IMR-90 (cell line): ENCODE measurements around the gene LRRC1. TPM values are rescaled to one million over a fixed set of nuclear protein-coding genes. Genes with fewer than 3 reads are reported as not detected.
A peak's percentile ranks its signal among the peaks of the same experiment; 100 is the strongest.

Experiments
- ATAC-seq: fragments of 200-7000 bp; cut with Tn5 transposase; 2 replicates; pipeline ENCODE4 v1.9.1; 2020; ENCODE audit warnings: low read depth, mild to moderate bottlenecking, moderate library complexity
- BruUV-seq: library from RNA; stranded (reverse); fragments of 400-500 nt; replicated peaks from 2 replicates; lab custom pipeline; 2021; lab: Mats Ljungman, UMichigan
- CTCF ChIA-PET: fragments of 300-600 bp; formaldehyde crosslinking; extraction: SDS; loops from one replicate; lab custom pipeline; 2021; ENCODE audit warnings: antibody characterized with exemption; lab: Yijun Ruan, JAX
- POLR2A ChIA-PET: fragments of 300-600 bp; sonication (Branson Sonifier 250); formaldehyde crosslinking; loops from one replicate; lab custom pipeline; 2022; ENCODE audit warnings: antibody characterized with exemption; ENCODE audit not compliant: unreplicated experiment; lab: Charles Lee
- DNase-seq: peaks from one replicate; pipeline ENCODE4 v3.0.0; 2013
- H2AFZ ChIP-seq: replicated peaks from 2 replicates; pipeline ENCODE3; 2013; ENCODE audit warnings: low read length, mild to moderate bottlenecking; ENCODE audit not compliant: poor library complexity
- H2AK5ac ChIP-seq: 2 replicates; pipeline ENCODE4 v1.6.1; 2013; ENCODE audit warnings: low read depth, low read length, inconsistent platforms
- H2AK9ac ChIP-seq: replicated peaks from 2 replicates; pipeline ENCODE3; 2013; ENCODE audit warnings: mild to moderate bottlenecking, low read depth, low read length, moderate library complexity; ENCODE audit not compliant: poor library complexity
- H2BK120ac ChIP-seq: 2 replicates; pipeline ENCODE4 v1.6.1; 2013; ENCODE audit warnings: low read depth, low read length, inconsistent platforms
- H2BK15ac ChIP-seq: 3 replicates; pipeline ENCODE4 v1.6.1; 2013; ENCODE audit warnings: low read depth, low read length, inconsistent platforms
- H2BK20ac ChIP-seq: 2 replicates; pipeline ENCODE4 v1.6.1; 2013; ENCODE audit warnings: low read depth, mild to moderate bottlenecking, inconsistent platforms, low read length, moderate library complexity
- H2BK5ac ChIP-seq: 2 replicates; pipeline ENCODE4 v1.6.1; 2013; ENCODE audit warnings: mild to moderate bottlenecking, low read depth, low read length, inconsistent platforms; ENCODE audit not compliant: poor library complexity, severe bottlenecking
- H3K14ac ChIP-seq: replicated peaks from 2 replicates; pipeline ENCODE4 v1.6.1; 2013; ENCODE audit warnings: low read depth, low read length, inconsistent platforms
- H3K18ac ChIP-seq: 2 replicates; pipeline ENCODE4 v1.6.1; 2013; ENCODE audit warnings: low read depth, low read length, control low read depth
- H3K23ac ChIP-seq: 2 replicates; pipeline ENCODE4 v1.6.1; 2013; ENCODE audit warnings: low read depth, low read length, inconsistent platforms
- H3K27ac ChIP-seq: 2 replicates; pipeline ENCODE4 v1.5.1; 2013; ENCODE audit warnings: mild to moderate bottlenecking, control low read depth, low read length; ENCODE audit not compliant: insufficient read depth
- H3K27me3 ChIP-seq: 2 replicates; pipeline ENCODE4 v1.6.1; 2013; ENCODE audit warnings: low read length; ENCODE audit not compliant: control insufficient read depth, insufficient read depth
- H3K36me3 ChIP-seq: 2 replicates; pipeline ENCODE4 v1.6.1; 2013; ENCODE audit warnings: low read length, mixed read lengths; ENCODE audit not compliant: control insufficient read depth, insufficient read depth
- H3K4ac ChIP-seq: 2 replicates; pipeline ENCODE4 v1.6.1; 2013; ENCODE audit warnings: low read depth, low read length, inconsistent platforms
- H3K4me1 ChIP-seq: 2 replicates; pipeline ENCODE4 v1.6.1; 2013; ENCODE audit warnings: low read length, mixed read lengths; ENCODE audit not compliant: control insufficient read depth, insufficient read depth
- H3K4me2 ChIP-seq: 2 replicates; pipeline ENCODE4 v1.6.1; 2013; ENCODE audit warnings: low read depth, mild to moderate bottlenecking, control low read depth, low read length, moderate library complexity
- H3K4me3 ChIP-seq: 2 replicates; pipeline ENCODE4 v1.5.1; 2013; ENCODE audit warnings: low read depth, mild to moderate bottlenecking, control low read depth, low read length, moderate library complexity; ENCODE audit not compliant: insufficient read depth
- H3K56ac ChIP-seq: 2 replicates; pipeline ENCODE4 v1.6.1; 2013; ENCODE audit warnings: low read length, inconsistent platforms; ENCODE audit not compliant: insufficient read depth; ENCODE audit errors: extremely low read depth
- H3K79me1 ChIP-seq, 2 experiments: 2 replicates each; pipeline ENCODE4 v1.6.1; 2013; ENCODE audit warnings: low read length in 2 of 2, inconsistent platforms in 1 of 2, low read depth in 1 of 2
- H3K9ac ChIP-seq: 2 replicates; pipeline ENCODE4 v1.6.1; 2013; ENCODE audit warnings: low read depth, low read length, control low read depth
- H3K9me1 ChIP-seq: 2 replicates; pipeline ENCODE4 v1.6.1; 2013; ENCODE audit warnings: low read length, inconsistent platforms; ENCODE audit not compliant: insufficient read depth
- H3K9me3 ChIP-seq: 2 replicates; pipeline ENCODE4 v1.6.1; 2013; ENCODE audit warnings: low read length; ENCODE audit not compliant: control insufficient read depth, insufficient read depth
- H4K20me1 ChIP-seq: 2 replicates; pipeline ENCODE4 v1.6.1; 2013; ENCODE audit warnings: low read length, inconsistent platforms; ENCODE audit not compliant: insufficient read depth
- H4K5ac ChIP-seq: 2 replicates; pipeline ENCODE4 v1.6.1; 2013; ENCODE audit warnings: mild to moderate bottlenecking, low read depth, low read length, control low read depth
- H4K8ac ChIP-seq, 2 experiments: 2 replicates each; pipeline ENCODE4 v1.6.1; 2013; ENCODE audit warnings: low read depth in 2 of 2, low read length in 2 of 2, control low read depth in 1 of 2, inconsistent platforms in 1 of 2
- H4K91ac ChIP-seq: 2 replicates; pipeline ENCODE4 v1.6.1; 2013; ENCODE audit warnings: low read depth, low read length, inconsistent platforms; ENCODE audit not compliant: insufficient read depth
- BHLHE40 ChIP-seq: fragments of 150-350 bp; IDR thresholded peaks from 2 replicates; pipeline ENCODE4 v1.6.1; 2016; ENCODE audit warnings: mild to moderate bottlenecking, low read depth, low read length
- CEBPB ChIP-seq: IDR thresholded peaks from 2 replicates; pipeline ENCODE4 v1.6.1; 2012; ENCODE audit warnings: low read depth, low read length, improper control_type of control experiment
- CHD1 ChIP-seq: IDR thresholded peaks from 2 replicates; pipeline ENCODE4 v1.6.1; 2012; ENCODE audit warnings: low read depth, low read length, improper control_type of control experiment
- FOS ChIP-seq: fragments of 150-350 bp; IDR thresholded peaks from 2 replicates; pipeline ENCODE4 v1.6.1; 2016; ENCODE audit warnings: low read depth, low read length
- MAFK ChIP-seq: IDR thresholded peaks from 2 replicates; pipeline ENCODE4 v1.6.1; 2012; ENCODE audit warnings: low read depth, low read length, improper control_type of control experiment
- MAZ ChIP-seq: IDR thresholded peaks from 2 replicates; pipeline ENCODE4 v1.6.1; 2012; ENCODE audit warnings: low read depth, mild to moderate bottlenecking, low read length, improper control_type of control experiment, moderate library complexity, borderline replicate concordance
- MXI1 ChIP-seq: IDR thresholded peaks from 2 replicates; pipeline ENCODE4 v1.6.1; 2012; ENCODE audit warnings: low read depth, mild to moderate bottlenecking, low read length, moderate library complexity, borderline replicate concordance
- NFE2L2 ChIP-seq: fragments of 150-350 bp; IDR thresholded peaks from 2 replicates; pipeline ENCODE4 v1.6.1; 2016; ENCODE audit warnings: low read depth, mild to moderate bottlenecking, low read length
- POLR2A ChIP-seq: IDR thresholded peaks from 2 replicates; pipeline ENCODE4 v1.6.1; 2012; ENCODE audit warnings: mild to moderate bottlenecking, low read depth, low read length
- RAD21 ChIP-seq: IDR thresholded peaks from 2 replicates; pipeline ENCODE4 v1.6.1; 2012; ENCODE audit warnings: low read length, improper control_type of control experiment
- RCOR1 ChIP-seq: IDR thresholded peaks from 2 replicates; pipeline ENCODE4 v1.6.1; 2012; ENCODE audit warnings: mild to moderate bottlenecking, low read length, improper control_type of control experiment; ENCODE audit not compliant: insufficient replicate concordance
- RFX5 ChIP-seq: IDR thresholded peaks from 2 replicates; pipeline ENCODE4 v1.8.0; 2012; ENCODE audit warnings: low read depth, mild to moderate bottlenecking, low read length, moderate library complexity
- WGBS, 2 experiments: methylation state at CpG; one replicate each; pipeline versions ENCODE4 v1.1.5 to v1.1.7; 2013; ENCODE audit warnings: missing lambda C conversion rate in 2 of 2; ENCODE audit not compliant: insufficient read length in 1 of 2; ENCODE audit errors: extremely low coverage in 2 of 2; 5-methylcytosine and 5-hydroxymethylcytosine counted together
- dilution Hi-C: fragments of 300-500 bp; cut with HindIII; formaldehyde crosslinking; loops from one replicate; pipeline ENCODE4 v1.14.3; 2018; ENCODE audit warnings: low sequenced_read_pairs; ENCODE audit not compliant: unreplicated experiment
- in situ Hi-C: fragments of 300-500 bp; cut with MboI; formaldehyde crosslinking; loops from 3 replicates; pipeline ENCODE4 v1.14.3; 2019; ENCODE audit warnings: low sequenced_read_pairs, inconsistent platforms, mixed read lengths
- intact Hi-C: fragments of 100-400 bp; cut with micrococcal nuclease; formaldehyde crosslinking; loops from 2 replicates; pipeline ENCODE4 v1.10.0; 2022
- polyA plus RNA-seq, 3 experiments: library from polyadenylated mRNA; depleted of rRNA; stranded (reverse); fragments of >200 nt; gene quantifications; 2 replicates each; pipeline ENCODE4 v1.2.3, GENCODE V29; 2012; ENCODE audit warnings: low replicate concordance in 1 of 3
- total RNA-seq: library from RNA; depleted of rRNA; stranded (reverse); fragments of >200 nt; gene quantifications from 2 replicates; pipeline ENCODE4 v1.2.3, GENCODE V29; 2012
- TF ChIP-seq, protein P1 (sequence below): fragments of 150-350 bp; IDR thresholded peaks from 2 replicates; pipeline ENCODE4 v1.6.1; 2017; ENCODE audit warnings: mild to moderate bottlenecking, antibody characterized with exemption, low read length, low read depth
- TF ChIP-seq, protein P2 (sequence below): fragments of 150-350 bp; IDR thresholded peaks from 2 replicates; pipeline ENCODE4 v1.6.1; 2016; ENCODE audit warnings: low read depth, mild to moderate bottlenecking, low read length, moderate library complexity, borderline replicate concordance
- TF ChIP-seq, protein P3 (sequence below): conservative IDR thresholded peaks from 2 replicates; pipeline ENCODE4 v1.5.1; 2012; ENCODE audit warnings: mild to moderate bottlenecking, low read depth, low read length, improper control_type of control experiment

LRRC1 gene
- total and polyA plus RNA-seq, 2 of the 4 experiments (the other 2 are of a cell fraction), result 5.1 to 6.1 TPM

GRCh38 chr6:53961679-53962370 lies 167.0 kb downstream of the LRRC1 start:
- CTCF ChIA-PET, result interaction anchor here (0.6 kb wide), 1 partner anchor 1152 kb away, joined by 5 read pairs; no protein-coding TSS in a partner anchor
- TF ChIP-seq FOS (no peak), CEBPB (no peak), RAD21 (no peak), MXI1 (no peak), NFE2L2 (no peak), MAZ (no peak), BHLHE40 (no peak), MAFK (no peak), RCOR1 (no peak), RFX5 (no peak), CHD1 (no peak), POLR2A (no peak)
- TF ChIP-seq, protein P1, sequence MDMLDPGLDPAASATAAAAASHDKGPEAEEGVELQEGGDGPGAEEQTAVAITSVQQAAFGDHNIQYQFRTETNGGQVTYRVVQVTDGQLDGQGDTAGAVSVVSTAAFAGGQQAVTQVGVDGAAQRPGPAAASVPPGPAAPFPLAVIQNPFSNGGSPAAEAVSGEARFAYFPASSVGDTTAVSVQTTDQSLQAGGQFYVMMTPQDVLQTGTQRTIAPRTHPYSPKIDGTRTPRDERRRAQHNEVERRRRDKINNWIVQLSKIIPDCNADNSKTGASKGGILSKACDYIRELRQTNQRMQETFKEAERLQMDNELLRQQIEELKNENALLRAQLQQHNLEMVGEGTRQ, result no peak
- TF ChIP-seq, protein P2, sequence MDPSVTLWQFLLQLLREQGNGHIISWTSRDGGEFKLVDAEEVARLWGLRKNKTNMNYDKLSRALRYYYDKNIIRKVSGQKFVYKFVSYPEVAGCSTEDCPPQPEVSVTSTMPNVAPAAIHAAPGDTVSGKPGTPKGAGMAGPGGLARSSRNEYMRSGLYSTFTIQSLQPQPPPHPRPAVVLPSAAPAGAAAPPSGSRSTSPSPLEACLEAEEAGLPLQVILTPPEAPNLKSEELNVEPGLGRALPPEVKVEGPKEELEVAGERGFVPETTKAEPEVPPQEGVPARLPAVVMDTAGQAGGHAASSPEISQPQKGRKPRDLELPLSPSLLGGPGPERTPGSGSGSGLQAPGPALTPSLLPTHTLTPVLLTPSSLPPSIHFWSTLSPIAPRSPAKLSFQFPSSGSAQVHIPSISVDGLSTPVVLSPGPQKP, result no peak
- TF ChIP-seq, protein P3, sequence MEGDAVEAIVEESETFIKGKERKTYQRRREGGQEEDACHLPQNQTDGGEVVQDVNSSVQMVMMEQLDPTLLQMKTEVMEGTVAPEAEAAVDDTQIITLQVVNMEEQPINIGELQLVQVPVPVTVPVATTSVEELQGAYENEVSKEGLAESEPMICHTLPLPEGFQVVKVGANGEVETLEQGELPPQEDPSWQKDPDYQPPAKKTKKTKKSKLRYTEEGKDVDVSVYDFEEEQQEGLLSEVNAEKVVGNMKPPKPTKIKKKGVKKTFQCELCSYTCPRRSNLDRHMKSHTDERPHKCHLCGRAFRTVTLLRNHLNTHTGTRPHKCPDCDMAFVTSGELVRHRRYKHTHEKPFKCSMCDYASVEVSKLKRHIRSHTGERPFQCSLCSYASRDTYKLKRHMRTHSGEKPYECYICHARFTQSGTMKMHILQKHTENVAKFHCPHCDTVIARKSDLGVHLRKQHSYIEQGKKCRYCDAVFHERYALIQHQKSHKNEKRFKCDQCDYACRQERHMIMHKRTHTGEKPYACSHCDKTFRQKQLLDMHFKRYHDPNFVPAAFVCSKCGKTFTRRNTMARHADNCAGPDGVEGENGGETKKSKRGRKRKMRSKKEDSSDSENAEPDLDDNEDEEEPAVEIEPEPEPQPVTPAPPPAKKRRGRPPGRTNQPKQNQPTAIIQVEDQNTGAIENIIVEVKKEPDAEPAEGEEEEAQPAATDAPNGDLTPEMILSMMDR, result no peak

More at GRCh38 chr6:53961679-53962370, 167.0 kb downstream of the LRRC1 start:
- Histone ChIP-seq H4K5ac (no peak overlapping the region), H3K36me3 (no peaks in the 10 kb centered on the region), H3K14ac (no peak overlapping the region), H2BK5ac (no peak overlapping the region), H3K18ac (no peak overlapping the region), H3K4ac (no peak overlapping the region), H3K9me1 (peaks cover 4% of the 10 kb centered on the region), H3K4me2 (no peak overlapping the region), H2AFZ (no peak overlapping the region), H4K91ac (no peak overlapping the region), H2BK15ac (no peak overlapping the region; the same call in 2 of the 3 replicates), H3K23ac (no peak overlapping the region; the same call in 1 of the 2 replicates), H3K79me1 (no peaks in the 10 kb centered on the region), H3K56ac (no peak overlapping the region), H3K4me3 (no peak overlapping the region), H3K27me3 (no peaks in the 10 kb centered on the region), H2BK120ac (peak overlapping the region; percentile 41), H3K27ac (no peak overlapping the region), H2AK9ac (no peak overlapping the region), H3K4me1 (peaks cover 3% of the 10 kb centered on the region), H3K9me3 (no peaks in the 10 kb centered on the region), H4K8ac (no peak overlapping the region), H3K9ac (no peak overlapping the region), H2BK20ac (0 out of 2 replicates have a peak overlapping the region, but pooled peaks have one; percentile 44), H2AK5ac (0 out of 2 replicates have a peak overlapping the region, but pooled peaks have one; percentile 24), H4K20me1 (no peaks in the 10 kb centered on the region)
- BruUV-seq, result no TSS peak
- intact Hi-C loops (no loop called here), in situ Hi-C loops (no loop called here), dilution Hi-C loops (no loop called here)
- POLR2A ChIA-PET, result no interaction called here
- peak; percentile 83 for ATAC-seq
- DNase-seq, result peak; percentile 19
- 17% methylated on average over 2 of the region's 7 CpGs; no CpG with 5 or more reads in 1 of the 2 experiments for WGBS, 2 experiments
